Adrenal gland (tissue), 5 donors: Measurements from ENCODE around the gene IFITM2.

ENCODE experiments used
- POLR2A ChIP-seq, 2 donors: fragments of 450-650 bp; IDR thresholded peaks; one replicate each; pipeline ENCODE4 v1.6.1; 2017; ENCODE audit warnings: antibody characterized with exemption in 2 of 2, mild to moderate bottlenecking in 2 of 2, moderate library complexity in 1 of 2
- TF ChIP-seq, protein P1 (sequence below), 6 experiments: fragments of 450-650 bp in 4 of 6; fragments of 200-600 bp in 2 of 6; sonication (generic) in 1 of 6; IDR thresholded peaks; 1 replicate in 5 of 6; 2 replicates in 1 of 6; pipeline versions ENCODE4 v1.5.1 to v1.8.0; 2016 to 2021; ENCODE audit warnings: antibody characterized with exemption in 6 of 6, mild to moderate bottlenecking in 2 of 6, moderate library complexity in 1 of 6
- donor health status: DM: no; HTN: no; CAD: no.

- TF ChIP-seq, protein P1, sequence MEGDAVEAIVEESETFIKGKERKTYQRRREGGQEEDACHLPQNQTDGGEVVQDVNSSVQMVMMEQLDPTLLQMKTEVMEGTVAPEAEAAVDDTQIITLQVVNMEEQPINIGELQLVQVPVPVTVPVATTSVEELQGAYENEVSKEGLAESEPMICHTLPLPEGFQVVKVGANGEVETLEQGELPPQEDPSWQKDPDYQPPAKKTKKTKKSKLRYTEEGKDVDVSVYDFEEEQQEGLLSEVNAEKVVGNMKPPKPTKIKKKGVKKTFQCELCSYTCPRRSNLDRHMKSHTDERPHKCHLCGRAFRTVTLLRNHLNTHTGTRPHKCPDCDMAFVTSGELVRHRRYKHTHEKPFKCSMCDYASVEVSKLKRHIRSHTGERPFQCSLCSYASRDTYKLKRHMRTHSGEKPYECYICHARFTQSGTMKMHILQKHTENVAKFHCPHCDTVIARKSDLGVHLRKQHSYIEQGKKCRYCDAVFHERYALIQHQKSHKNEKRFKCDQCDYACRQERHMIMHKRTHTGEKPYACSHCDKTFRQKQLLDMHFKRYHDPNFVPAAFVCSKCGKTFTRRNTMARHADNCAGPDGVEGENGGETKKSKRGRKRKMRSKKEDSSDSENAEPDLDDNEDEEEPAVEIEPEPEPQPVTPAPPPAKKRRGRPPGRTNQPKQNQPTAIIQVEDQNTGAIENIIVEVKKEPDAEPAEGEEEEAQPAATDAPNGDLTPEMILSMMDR (IDR thresholded peaks at IDR 0.05), result peak in 3 of 6 experiments; percentile 21 to 36 (median 26)
- TF ChIP-seq POLR2A (IDR thresholded peaks at IDR 0.05), result peak; percentile 31 to 46
Measured at GRCh38 chr11:319121-319887, 11.7 kb downstream of the IFITM2 start.
